Stimulated activated CD4-positive, alpha-beta T cell treated with anti-CD3 and anti-CD28 coated beads, TNF-alpha, amount 100 ng/mL, for 1 hour (primary cell): ENCODE results near the gene ST3GAL5.
"Not testable (repeated sequence)": the region's sequence is repeated elsewhere in the genome, so short reads cannot be mapped to it uniquely, and the experiment has no call there.

Source experiments
- DNase-seq, 3 donors: peaks; one replicate each; pipeline ENCODE4 v3.0.0-alpha.2; 2020; ENCODE audit warnings: low read depth in 3 of 3, low spot score in 1 of 3

ST3GAL5 gene

GRCh38 chr2:85840091-85840490 is 48.7 kb downstream of the ST3GAL5 start:
- no peak for DNase-seq

DNA sequence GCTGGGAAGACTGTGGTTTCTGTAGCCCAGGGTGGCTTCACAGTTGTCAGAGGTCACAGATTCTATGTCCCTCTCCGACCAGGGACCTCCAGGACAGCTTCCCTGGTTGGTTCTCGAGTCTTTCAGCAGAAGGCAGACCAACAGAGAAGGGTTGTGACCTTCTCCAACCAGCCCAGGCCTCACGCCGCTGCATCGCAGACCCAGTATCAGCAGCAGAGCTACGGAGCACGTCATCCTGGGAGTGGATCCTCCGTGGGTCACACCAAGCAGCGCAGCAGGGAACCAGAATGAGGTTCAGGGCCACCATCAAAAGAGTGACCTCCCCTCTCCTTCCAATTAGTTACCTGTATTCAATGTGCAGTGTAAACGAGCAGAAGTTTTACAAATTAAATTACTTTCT is 49.3 kb downstream of the ST3GAL5 start:
- no peak for DNase-seq

DNA sequence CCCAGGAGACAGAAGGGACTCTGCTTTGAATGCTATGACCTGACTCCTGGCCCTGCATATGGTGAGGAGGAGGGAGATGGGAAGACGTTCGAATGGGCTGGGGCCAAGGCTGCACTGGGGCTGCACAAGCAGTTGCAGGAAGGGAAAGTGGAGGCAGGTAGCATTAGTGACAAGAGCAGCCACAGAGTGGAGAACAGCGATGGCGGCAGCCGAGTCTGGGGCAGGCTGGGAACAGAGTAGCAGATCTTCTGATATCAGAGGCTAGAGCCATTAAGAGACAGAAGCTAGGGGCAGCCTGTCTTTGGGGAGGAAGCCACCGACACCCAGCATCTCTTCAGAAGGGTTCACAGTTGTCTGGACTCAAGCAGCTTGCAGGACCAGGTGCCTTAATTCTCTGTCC is 50.1 kb downstream of the ST3GAL5 start:
- DNase-seq = no peak

GRCh38 chr2:85838181-85838580 is 50.6 kb downstream of the ST3GAL5 start:
- DNase-seq = no peak

GRCh38 chr2:85834466-85834865 is 54.3 kb downstream of the ST3GAL5 start:
- DNase-seq = no peak

- DNase-seq = no peak
These were observed 57.1 kb downstream of the ST3GAL5 start for GRCh38 chr2:85831735-85832134.

DNA sequence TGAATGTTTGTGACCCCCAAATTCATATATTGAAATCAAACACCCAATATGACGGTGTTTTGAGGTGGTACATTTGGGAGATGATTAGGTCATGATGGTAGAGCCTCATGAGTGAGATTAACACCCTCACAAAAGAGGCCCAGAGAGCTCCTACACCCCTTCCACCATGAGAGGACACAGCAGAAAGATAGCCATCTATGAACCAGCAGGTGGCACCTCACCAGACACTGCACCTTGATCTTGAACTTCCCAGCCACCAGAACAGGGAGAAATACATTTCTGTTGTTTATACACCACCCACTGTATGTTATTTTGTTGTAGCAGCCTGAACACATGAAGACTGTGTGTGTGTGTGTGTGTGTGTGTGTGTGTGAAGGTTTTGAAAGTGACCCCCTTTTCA is 58.1 kb downstream of the ST3GAL5 start:
- no peak for DNase-seq

GRCh38 chr2:85829394-85829793 is 59.4 kb downstream of the ST3GAL5 start:
- not testable (repeated sequence) for DNase-seq

GRCh38 chr2:85828725-85829124 is 60.1 kb downstream of the ST3GAL5 start:
- DNase-seq = no peak

DNA sequence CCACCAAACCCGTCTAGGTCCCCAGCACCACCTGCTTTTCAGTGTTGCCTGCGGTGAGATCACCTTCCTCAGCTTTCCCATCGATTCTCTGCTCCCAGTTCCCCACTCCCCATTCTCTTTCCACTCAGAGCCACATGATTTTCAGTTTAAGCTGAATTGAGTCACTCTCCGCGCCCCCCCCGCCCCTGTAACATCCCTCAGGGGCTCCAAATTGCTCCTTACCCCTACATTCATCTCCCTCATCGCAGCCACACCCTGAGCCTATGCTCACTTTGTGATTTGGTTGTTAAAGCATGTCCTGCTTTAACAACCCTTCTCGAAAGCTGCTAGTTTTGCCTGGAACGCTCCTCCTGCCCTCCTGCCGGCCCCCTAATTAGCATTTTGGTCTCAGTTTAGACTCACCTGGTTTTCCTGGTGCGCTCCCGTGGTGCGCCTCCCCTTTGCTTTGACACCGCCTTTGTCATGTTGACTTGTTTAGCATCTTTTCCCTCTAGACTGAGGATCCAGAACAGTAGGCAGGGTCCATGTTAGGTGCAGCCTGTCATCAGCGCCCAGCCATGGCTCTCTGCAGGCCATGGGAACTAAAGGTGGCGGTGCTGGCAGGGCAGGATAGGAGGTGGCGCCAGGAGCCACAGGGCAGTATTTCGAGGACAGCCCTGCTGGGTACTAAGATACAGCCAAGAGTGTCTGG is 60.8 kb downstream of the ST3GAL5 start:
- DNase-seq = no peak

DNA sequence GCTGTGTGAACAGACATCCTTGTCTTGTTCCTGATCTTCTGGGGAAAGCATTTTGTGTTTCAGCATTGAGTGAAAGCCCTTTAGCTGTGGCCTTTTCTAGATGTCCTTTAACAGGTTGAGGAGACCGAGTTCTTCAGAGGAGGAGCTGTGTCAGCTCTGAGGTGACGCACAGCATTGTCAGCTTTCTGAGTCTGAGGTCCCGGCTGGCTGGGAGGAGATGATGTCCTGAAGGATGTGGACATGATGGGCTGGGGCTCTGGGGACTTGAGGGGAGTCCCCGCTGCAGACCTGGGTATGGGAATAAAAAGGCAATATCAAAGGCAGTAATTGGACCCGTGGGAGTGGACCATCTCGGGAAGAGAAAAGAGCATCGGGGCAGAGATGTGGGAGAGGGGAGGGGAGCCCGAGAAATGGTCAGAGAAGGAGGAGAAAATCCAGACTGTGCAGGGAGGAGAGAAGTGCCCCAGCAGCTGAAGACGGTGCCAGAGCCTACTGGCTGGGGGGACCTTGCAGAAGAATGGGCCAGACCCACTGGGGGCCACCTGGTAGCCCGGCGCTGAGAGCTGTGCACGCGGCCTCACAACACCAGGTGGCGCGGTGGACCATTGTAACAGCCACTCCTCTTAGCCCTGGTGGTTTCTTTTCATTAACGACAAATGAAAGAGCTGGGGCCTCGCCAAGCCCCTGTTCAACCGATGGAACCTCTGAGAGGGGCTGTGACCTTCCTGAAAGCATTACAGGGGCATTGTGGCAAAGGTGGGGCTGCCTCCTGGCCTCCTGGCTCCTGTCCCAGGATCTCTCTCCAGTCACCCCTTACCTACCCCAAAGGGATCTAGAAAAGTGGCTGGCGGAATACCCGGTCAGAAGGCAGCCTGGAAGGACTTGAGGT is 61.6 kb downstream of the ST3GAL5 start:
- DNase-seq = peak; percentile 44 to 75 (median 70)

DNA sequence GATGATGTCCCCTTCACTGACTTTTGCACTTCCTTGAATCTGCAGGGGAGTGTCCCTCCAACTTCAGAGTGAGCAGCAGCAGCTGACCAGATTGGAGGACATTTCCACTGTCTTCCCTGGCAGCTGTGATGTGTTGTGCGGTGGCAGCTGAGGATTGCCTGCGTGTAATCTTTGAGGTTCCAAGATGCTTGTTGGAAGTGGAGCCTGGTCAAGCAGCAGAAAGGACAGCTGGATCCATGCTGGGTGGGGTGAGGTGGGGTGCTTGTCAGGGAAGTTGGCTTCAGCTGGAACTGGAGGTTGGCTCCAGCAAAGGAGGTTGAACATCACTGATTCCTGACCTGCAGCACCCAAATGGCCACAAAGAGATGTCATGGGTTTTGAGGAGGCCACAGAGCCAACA is 64.8 kb downstream of the ST3GAL5 start:
- no peak for DNase-seq

GRCh38 chr2:85822766-85823165 is 66.0 kb downstream of the ST3GAL5 start:
- DNase-seq = no peak

- no peak for DNase-seq
These were observed 68.8 kb downstream of the ST3GAL5 start for GRCh38 chr2:85819811-85820510.

DNA sequence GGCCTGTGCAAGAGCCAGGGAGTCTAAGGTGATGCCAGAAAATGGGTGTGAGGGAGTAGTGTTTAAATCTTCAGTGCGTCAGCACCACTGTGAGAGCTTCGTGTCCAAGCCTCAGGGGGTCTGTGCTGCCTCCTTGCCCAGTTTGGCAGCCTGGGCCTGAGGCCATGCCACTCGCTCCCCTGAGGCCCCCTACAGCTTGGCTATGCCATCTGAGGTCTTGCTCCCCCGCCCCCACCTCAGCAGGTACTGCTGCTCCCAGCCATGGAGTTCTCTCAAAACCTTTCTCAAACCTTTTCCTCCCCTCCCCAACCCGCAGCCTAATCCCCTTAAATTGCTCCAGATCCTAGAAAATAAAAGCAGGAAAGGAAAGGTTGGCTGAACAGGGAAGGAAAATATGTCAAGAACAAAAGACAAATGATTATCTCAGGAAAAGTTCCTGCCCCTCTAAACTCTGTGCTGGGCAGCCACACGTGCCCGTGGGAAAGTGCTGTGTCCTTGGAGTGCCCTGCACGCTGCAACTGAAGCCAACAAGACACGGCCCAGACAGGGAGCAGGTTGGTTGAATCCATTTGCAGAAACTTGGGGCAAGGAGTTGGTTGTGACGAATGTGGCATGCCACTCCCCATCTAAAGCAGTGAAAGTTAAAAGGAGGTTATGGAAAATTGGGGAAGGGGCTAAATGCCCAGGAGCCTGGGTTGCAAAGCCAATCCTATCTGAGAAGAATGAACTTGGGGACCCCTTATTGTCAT is 73.8 kb downstream of the ST3GAL5 start:
- DNase-seq = no peak

GRCh38 chr2:85813982-85814801 is 74.6 kb downstream of the ST3GAL5 start:
- peak; percentile 26 to 69 (median 47) for DNase-seq

DNA sequence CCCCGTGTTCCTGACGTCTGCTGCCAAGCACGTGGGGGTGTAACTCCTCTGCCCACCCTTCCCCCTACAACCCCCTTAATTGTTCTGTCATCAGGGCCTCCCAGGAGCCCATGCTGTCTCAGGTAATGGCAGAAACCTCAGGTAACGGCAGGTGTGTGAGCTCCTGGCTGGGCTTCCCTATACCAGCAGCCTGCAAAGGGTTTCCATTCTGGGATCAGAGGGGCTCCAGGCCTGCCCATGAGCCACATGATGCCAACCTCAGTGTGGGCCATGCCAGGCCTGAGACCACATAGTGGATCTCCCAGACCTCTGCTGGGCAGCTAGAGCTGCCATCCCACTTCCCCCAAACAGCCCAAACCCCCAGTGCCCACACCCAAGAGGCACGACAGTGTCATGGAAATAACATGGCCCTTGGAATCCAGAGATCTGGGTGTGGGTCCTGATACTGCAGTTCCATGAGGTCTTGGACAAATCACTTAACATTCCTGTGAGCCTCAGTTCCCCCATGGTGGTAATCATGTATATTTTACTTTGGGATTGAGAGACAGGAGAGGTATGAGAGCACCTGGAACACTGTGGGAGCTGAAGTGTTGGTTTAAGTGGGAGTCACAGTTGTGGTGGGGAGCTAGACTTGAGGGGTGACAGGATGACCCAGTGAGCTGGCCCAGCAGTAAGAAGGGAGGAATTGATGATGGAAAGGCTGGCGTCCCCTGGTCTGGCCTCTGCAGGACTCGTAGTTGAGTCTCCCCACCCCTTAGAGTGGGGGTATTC is 75.4 kb downstream of the ST3GAL5 start:
- DNase-seq = no peak

DNA sequence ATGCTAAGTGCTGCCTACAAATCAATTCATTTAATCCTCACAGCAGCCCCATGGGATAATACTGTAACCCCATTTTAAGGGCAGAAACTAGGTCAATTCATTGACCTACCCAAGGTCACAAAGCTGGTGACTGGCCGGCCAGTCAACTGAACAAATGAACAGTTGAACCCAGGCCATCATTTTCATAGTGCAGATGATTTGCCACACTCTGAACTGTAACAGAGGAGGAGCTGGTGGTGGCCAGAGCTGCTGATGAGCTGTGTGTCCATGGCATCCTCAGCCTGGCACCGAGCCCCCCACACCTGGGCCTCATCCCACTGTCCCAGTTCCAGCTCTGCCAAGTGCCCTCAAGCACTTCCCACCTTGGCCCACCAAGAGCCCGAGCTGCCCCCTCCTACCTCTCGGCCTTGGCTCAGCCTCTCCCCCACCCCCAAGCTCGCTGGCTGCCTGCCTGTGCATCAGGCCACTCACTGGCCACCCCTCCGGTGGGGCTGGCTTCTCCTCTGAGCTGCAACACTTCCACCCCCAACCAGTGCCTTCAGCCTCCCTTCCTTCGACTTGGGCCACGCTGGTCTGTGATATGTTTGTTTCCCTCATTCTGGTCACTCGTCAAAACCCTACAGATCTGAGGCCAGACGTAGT is 76.6 kb downstream of the ST3GAL5 start:
- no peak for DNase-seq
